ENCODE results near the gene ARMH2. TPM values are rescaled to one million over a fixed set of nuclear protein-coding genes. Genes with fewer than 3 reads are reported as not detected.

The ARMH2 gene
- total and polyA plus RNA-seq, 2 experiments from 2014 or later: not detected

- no peak overlapping the region for H3K4me2 ChIP-seq
- no peak for ATAC-seq
- no peak overlapping the region for H3K27ac Mint-ChIP-seq
- no peaks in the 10 kb centered on the region for H3F3A ChIP-seq (replicated peaks; ENCODE audit: low read depth)
- H3K9me3 Mint-ChIP-seq: no peaks in the 10 kb centered on the region
- TF ChIP-seq STAT1 (IDR thresholded peaks at IDR 0.05; ENCODE audit: unreplicated experiment): no peak
- TF ChIP-seq ZNF114 (CRISPR knock-in tag; IDR thresholded peaks at IDR 0.05): no peak
- no peak for TF ChIP-seq ETS1 (IDR thresholded peaks at IDR 0.05)
- TF ChIP-seq JUNB (IDR thresholded peaks at IDR 0.05; ENCODE audit: unreplicated experiment): no peak
- no peak for TF ChIP-seq ZNF331 (CRISPR knock-in tag; IDR thresholded peaks at IDR 0.05; ENCODE audit: low read depth)
- TF ChIP-seq CTCF (conservative IDR thresholded peaks at IDR 0.05; ENCODE audit: low read depth in 2 of 2): no peak
- no peak for TF ChIP-seq EZH2 (IDR thresholded peaks at IDR 0.05; ENCODE audit: low read depth, unreplicated experiment)
- TF ChIP-seq POLR2AphosphoS5 (IDR thresholded peaks at IDR 0.05; ENCODE audit: low read depth): no peak
- TF ChIP-seq NANOG (IDR thresholded peaks at IDR 0.05; ENCODE audit: borderline replicate concordance): no peak
- TF ChIP-seq, protein P1, sequence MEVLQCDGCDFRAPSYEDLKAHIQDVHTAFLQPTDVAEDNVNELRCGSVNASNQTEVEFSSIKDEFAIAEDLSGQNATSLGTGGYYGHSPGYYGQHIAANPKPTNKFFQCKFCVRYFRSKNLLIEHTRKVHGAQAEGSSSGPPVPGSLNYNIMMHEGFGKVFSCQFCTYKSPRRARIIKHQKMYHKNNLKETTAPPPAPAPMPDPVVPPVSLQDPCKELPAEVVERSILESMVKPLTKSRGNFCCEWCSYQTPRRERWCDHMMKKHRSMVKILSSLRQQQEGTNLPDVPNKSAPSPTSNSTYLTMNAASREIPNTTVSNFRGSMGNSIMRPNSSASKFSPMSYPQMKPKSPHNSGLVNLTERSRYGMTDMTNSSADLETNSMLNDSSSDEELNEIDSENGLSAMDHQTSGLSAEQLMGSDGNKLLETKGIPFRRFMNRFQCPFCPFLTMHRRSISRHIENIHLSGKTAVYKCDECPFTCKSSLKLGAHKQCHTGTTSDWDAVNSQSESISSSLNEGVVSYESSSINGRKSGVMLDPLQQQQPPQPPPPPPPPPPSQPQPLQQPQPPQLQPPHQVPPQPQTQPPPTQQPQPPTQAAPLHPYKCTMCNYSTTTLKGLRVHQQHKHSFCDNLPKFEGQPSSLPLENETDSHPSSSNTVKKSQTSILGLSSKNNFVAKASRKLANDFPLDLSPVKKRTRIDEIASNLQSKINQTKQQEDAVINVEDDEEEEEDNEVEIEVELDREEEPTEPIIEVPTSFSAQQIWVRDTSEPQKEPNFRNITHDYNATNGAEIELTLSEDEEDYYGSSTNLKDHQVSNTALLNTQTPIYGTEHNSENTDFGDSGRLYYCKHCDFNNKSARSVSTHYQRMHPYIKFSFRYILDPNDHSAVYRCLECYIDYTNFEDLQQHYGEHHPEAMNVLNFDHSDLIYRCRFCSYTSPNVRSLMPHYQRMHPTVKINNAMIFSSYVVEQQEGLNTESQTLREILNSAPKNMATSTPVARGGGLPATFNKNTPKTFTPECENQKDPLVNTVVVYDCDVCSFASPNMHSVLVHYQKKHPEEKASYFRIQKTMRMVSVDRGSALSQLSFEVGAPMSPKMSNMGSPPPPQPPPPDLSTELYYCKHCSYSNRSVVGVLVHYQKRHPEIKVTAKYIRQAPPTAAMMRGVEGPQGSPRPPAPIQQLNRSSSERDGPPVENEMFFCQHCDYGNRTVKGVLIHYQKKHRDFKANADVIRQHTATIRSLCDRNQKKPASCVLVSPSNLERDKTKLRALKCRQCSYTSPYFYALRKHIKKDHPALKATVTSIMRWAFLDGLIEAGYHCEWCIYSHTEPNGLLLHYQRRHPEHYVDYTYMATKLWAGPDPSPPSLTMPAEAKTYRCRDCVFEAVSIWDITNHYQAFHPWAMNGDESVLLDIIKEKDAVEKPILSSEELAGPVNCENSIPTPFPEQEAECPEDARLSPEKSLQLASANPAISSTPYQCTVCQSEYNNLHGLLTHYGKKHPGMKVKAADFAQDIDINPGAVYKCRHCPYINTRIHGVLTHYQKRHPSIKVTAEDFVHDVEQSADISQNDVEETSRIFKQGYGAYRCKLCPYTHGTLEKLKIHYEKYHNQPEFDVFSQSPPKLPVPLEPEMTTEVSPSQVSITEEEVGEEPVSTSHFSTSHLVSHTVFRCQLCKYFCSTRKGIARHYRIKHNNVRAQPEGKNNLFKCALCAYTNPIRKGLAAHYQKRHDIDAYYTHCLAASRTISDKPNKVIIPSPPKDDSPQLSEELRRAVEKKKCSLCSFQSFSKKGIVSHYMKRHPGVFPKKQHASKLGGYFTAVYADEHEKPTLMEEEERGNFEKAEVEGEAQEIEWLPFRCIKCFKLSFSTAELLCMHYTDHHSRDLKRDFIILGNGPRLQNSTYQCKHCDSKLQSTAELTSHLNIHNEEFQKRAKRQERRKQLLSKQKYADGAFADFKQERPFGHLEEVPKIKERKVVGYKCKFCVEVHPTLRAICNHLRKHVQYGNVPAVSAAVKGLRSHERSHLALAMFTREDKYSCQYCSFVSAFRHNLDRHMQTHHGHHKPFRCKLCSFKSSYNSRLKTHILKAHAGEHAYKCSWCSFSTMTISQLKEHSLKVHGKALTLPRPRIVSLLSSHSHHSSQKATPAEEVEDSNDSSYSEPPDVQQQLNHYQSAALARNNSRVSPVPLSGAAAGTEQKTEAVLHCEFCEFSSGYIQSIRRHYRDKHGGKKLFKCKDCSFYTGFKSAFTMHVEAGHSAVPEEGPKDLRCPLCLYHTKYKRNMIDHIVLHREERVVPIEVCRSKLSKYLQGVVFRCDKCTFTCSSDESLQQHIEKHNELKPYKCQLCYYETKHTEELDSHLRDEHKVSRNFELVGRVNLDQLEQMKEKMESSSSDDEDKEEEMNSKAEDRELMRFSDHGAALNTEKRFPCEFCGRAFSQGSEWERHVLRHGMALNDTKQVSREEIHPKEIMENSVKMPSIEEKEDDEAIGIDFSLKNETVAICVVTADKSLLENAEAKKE (CRISPR knock-in tag; IDR thresholded peaks at IDR 0.05): no peak
- no peak overlapping the region for H3K27ac ChIP-seq (ENCODE audit: low read depth)
- H3K4me1 Mint-ChIP-seq: peaks cover 15% of the 10 kb centered on the region; the same call in 2 of the 3 replicates
- peaks cover 68% of the 10 kb centered on the region for H3K79me2 ChIP-seq (replicated peaks; ENCODE audit: insufficient read depth)
- no peaks in the 10 kb centered on the region for H3K27me3 ChIP-seq (ENCODE audit: insufficient read depth)
- peaks cover 72% of the 10 kb centered on the region for H3K36me3 Mint-ChIP-seq (ENCODE audit: low read depth)
- peaks cover 21% of the 10 kb centered on the region for H3K36me3 ChIP-seq (ENCODE audit: insufficient read depth)
- peaks cover 27% of the 10 kb centered on the region for H4K20me1 ChIP-seq (replicated peaks; ENCODE audit: insufficient read depth)
- H3K4me1 ChIP-seq (ENCODE audit: insufficient read depth): peaks cover 13% of the 10 kb centered on the region
- H3K4me3 ChIP-seq: no peak overlapping the region
- no peaks in the 10 kb centered on the region for H3K9me2 ChIP-seq (ENCODE audit: insufficient read depth)
- DNase-seq (ENCODE audit: low spot score): no peak
- no peak overlapping the region for H3K4me3 Mint-ChIP-seq
- H3K27me3 Mint-ChIP-seq (ENCODE audit: insufficient read depth, low read depth, poor library complexity): peaks cover 5% of the 10 kb centered on the region
- H2AFZ ChIP-seq: no peak overlapping the region
Observed at GRCh38 chr6:24779416-24780016, 19.2 kb downstream of the ARMH2 start.

Measured in GM23338 (cell line).